ENCODE measurements around the gene PGGT1B. TPM values are rescaled to one million over a fixed set of nuclear protein-coding genes. Genes with fewer than 3 reads are reported as not detected.

Gene PGGT1B
- total and polyA plus RNA-seq, 7 donors: 5.4 to 18.3 (median 11.4) TPM

DNA sequence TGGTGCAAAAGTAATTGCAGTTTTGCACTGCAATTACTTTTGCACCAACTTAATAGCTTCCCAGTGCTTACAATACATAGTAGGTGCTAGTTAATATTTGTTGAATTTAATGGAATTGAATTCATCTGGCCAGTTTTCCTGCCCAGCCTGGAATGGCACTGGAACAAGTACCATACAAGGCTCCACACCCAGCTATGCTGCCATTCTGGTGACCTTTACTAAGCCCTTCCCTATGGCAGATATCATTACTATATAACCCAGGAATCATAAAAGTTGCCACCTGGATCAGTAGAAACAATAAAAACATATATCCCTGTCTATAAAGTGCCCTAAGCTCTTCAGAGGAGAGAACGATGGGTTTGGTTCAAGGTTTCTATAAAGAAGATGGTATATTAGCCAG, 70.6 kb downstream of the PGGT1B start:
- intact Hi-C loops (cut with DNase I): no loop called here
- TF ChIP-seq, protein P1, sequence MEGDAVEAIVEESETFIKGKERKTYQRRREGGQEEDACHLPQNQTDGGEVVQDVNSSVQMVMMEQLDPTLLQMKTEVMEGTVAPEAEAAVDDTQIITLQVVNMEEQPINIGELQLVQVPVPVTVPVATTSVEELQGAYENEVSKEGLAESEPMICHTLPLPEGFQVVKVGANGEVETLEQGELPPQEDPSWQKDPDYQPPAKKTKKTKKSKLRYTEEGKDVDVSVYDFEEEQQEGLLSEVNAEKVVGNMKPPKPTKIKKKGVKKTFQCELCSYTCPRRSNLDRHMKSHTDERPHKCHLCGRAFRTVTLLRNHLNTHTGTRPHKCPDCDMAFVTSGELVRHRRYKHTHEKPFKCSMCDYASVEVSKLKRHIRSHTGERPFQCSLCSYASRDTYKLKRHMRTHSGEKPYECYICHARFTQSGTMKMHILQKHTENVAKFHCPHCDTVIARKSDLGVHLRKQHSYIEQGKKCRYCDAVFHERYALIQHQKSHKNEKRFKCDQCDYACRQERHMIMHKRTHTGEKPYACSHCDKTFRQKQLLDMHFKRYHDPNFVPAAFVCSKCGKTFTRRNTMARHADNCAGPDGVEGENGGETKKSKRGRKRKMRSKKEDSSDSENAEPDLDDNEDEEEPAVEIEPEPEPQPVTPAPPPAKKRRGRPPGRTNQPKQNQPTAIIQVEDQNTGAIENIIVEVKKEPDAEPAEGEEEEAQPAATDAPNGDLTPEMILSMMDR (IDR thresholded peaks at IDR 0.05): no peak
- no peak for TF ChIP-seq POLR2A (IDR thresholded peaks at IDR 0.05)
- no peak for TF ChIP-seq POLR2AphosphoS5 (IDR thresholded peaks at IDR 0.05)
- no peak for TF ChIP-seq EP300 (IDR thresholded peaks at IDR 0.05)
- 15 to 61% methylated on average over 1 of the region's 1 CpG for WGBS, 2 donors
- no peak overlapping the region for H3K4me3 ChIP-seq
- H3K4me1 ChIP-seq: no peaks in the 10 kb centered on the region
- DNase-seq: no peak
- H3K36me3 ChIP-seq: no peaks in the 10 kb centered on the region
- H3K9me3 ChIP-seq: no peaks in the 10 kb centered on the region
- H3K27ac ChIP-seq: no peak overlapping the region
- H3K27me3 ChIP-seq: peaks cover 0 to 2% (median 0%) of the 10 kb centered on the region in 3 donors

DNA sequence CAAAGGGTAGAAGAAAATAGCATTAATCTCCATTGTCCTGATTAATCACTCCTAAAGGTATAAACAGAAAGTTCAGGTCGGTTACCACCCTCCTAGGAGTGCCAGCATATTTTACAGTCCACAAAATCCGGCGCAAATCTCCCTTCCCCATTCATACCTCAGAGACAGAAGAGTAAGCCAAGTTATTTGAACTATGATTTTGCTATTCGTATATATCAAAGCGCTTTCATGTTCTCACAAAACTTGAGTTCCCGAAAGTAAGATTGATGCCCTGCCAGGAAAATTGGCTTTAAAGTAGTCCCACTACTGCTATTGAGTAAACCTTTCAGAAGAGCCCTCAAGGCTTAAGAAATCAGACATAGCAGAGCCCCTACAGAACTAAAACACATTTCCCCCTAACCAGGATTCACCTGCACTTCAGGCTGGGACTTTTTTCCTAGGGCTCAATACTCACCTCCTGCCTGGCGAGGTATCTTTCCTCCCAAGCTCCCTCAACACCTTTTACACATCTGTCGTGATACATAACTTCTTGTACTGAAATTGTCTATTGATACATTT, 71.1 kb downstream of the PGGT1B start:
- no peaks in the 10 kb centered on the region for H3K36me3 ChIP-seq
- intact Hi-C loops (cut with DNase I): no loop called here
- no peaks in the 10 kb centered on the region for H3K4me1 ChIP-seq
- H3K9me3 ChIP-seq: no peaks in the 10 kb centered on the region
- no peak for DNase-seq
- no peak overlapping the region for H3K27ac ChIP-seq
- H3K4me3 ChIP-seq: no peak overlapping the region
- WGBS, 2 donors: 18 to 66% methylated on average over 8 of the region's 8 CpGs
- TF ChIP-seq EP300 (IDR thresholded peaks at IDR 0.05) (no peak), POLR2AphosphoS5 (IDR thresholded peaks at IDR 0.05) (no peak), POLR2A (IDR thresholded peaks at IDR 0.05) (no peak)
- TF ChIP-seq, protein P1 (IDR thresholded peaks at IDR 0.05): no peak
- peaks cover 0 to 2% (median 0%) of the 10 kb centered on the region in 3 donors for H3K27me3 ChIP-seq

DNA sequence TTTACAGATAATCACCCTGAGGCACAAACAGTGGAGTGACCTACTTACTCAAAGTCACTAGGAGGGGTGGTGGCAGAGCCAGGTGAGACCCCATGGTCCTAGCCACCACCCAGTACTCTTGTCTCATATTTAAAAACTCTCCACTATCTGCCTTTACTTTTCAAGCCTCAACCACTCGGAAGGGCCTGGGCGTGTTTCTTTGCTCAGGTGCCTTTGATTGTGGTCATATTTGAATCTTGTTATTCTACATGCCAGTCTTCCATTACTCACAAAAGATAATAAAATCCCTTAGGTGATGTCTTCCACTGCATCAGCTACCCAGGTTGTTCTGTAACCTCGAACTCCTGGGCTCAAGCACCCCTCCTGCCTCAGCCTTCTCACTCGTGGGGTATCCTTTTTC, 72.3 kb downstream of the PGGT1B start:
- no peak for TF ChIP-seq EP300 (IDR thresholded peaks at IDR 0.05)
- no peak for TF ChIP-seq POLR2AphosphoS5 (IDR thresholded peaks at IDR 0.05)
- TF ChIP-seq POLR2A (IDR thresholded peaks at IDR 0.05): no peak
- TF ChIP-seq, protein P1 (IDR thresholded peaks at IDR 0.05): no peak
- H3K27ac ChIP-seq: no peak overlapping the region
- no peak overlapping the region for H3K4me3 ChIP-seq
- intact Hi-C loops (cut with DNase I): no loop called here
- no peaks in the 10 kb centered on the region for H3K9me3 ChIP-seq
- peaks cover 0 to 2% (median under 1%) of the 10 kb centered on the region in 3 donors for H3K27me3 ChIP-seq
- 12 to 63% methylated on average over 4 of the region's 4 CpGs for WGBS, 2 donors
- no peak for DNase-seq
- no peaks in the 10 kb centered on the region for H3K36me3 ChIP-seq
- no peaks in the 10 kb centered on the region for H3K4me1 ChIP-seq

DNA sequence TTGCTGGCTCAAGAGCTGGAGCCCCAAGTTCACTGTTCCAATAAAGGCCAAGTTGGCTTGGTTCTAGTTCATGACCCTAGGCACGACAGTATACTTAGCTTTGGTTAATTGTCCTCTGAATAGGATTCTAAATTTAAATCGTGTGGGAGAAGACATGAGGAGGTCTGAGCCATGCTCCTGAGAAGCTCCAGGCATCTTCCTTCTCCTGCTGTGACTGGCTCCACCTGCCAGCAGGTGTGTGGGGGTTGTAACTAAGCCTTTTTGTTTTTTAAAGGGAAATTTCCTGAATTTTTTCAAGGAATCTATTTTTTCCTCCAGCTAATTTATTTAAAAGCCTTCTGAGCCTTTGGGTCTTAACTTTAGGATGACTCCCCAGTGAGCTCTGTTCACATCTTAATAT, 72.8 kb downstream of the PGGT1B start:
- H3K4me3 ChIP-seq: no peak overlapping the region
- H3K9me3 ChIP-seq: no peaks in the 10 kb centered on the region
- no peaks in the 10 kb centered on the region for H3K4me1 ChIP-seq
- TF ChIP-seq, protein P1 (IDR thresholded peaks at IDR 0.05): no peak
- no peak for TF ChIP-seq POLR2A (IDR thresholded peaks at IDR 0.05)
- TF ChIP-seq POLR2AphosphoS5 (IDR thresholded peaks at IDR 0.05): no peak
- no peak for TF ChIP-seq EP300 (IDR thresholded peaks at IDR 0.05)
- H3K27me3 ChIP-seq: peaks cover 0 to 6% (median 2%) of the 10 kb centered on the region in 3 donors
- WGBS, 2 donors: 18 to 52% methylated on average over 2 of the region's 2 CpGs
- intact Hi-C loops (cut with DNase I): no loop called here
- H3K27ac ChIP-seq: no peak overlapping the region
- DNase-seq: no peak
- H3K36me3 ChIP-seq: no peaks in the 10 kb centered on the region

DNA sequence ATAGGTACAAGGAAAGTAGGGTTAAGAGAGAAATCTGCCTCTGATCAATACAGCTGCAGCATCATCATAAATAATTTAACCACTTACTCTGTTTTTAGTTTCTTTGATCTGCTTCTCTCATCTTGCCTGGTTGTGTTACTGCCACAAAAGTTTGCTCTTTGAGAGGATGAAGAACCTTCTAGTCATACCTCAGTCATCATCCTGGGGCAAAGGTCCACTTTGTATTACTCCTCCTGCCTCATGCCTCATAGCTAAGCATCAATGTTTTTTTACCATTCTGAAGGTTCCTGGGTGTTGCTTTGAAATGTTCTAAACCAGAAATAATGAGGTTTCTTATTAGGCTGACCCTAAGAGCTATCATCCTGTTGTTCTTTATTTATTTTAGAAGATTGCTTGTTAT, 75.9 kb downstream of the PGGT1B start:
- Histone ChIP-seq H3K4me3 (no peak overlapping the region), H3K4me1 (no peaks in the 10 kb centered on the region), H3K9me3 (no peaks in the 10 kb centered on the region), H3K27me3 (peaks cover 16 to 36% (median 18%) of the 10 kb centered on the region in 3 donors), H3K36me3 (no peaks in the 10 kb centered on the region), H3K27ac (no peak overlapping the region)
- intact Hi-C loops (cut with DNase I): no loop called here
- TF ChIP-seq POLR2A (IDR thresholded peaks at IDR 0.05): no peak
- TF ChIP-seq EP300 (IDR thresholded peaks at IDR 0.05): no peak
- TF ChIP-seq, protein P1 (IDR thresholded peaks at IDR 0.05): no peak
- no peak for TF ChIP-seq POLR2AphosphoS5 (IDR thresholded peaks at IDR 0.05)
- no peak for DNase-seq

All from sigmoid colon (tissue), 7 donors.